SK-N-SH (cell line): Measurements from ENCODE around the gene SLC25A21. TPM values are rescaled to one million over a fixed set of nuclear protein-coding genes. Genes with fewer than 3 reads are reported as not detected.

ENCODE experiments used
- CTCF ChIA-PET: fragments of 300-600, 350-600 bp; formaldehyde crosslinking; extraction: SDS; loops from one replicate; lab custom pipeline; 2021; lab: Yijun Ruan, JAX
- POLR2A ChIA-PET: fragments of 350-600 bp; sonication (Branson Sonifier 250); formaldehyde crosslinking; extraction: SDS; loops from one replicate; lab custom pipeline; 2020; ENCODE audit warnings: antibody characterized with exemption, inconsistent platforms; lab: Yijun Ruan, JAX
- DNase-seq: peaks from one replicate; pipeline ENCODE4 v3.0.0; 2012
- H2AFZ ChIP-seq: fragments of 200-600 bp; sonication (generic); 2 replicates; pipeline ENCODE4 v1.8.1; 2016; ENCODE audit warnings: antibody characterized with exemption, mild to moderate bottlenecking, low read depth
- H3F3A ChIP-seq: fragments of 200-600 bp; sonication (generic); replicated peaks from 2 replicates; pipeline ENCODE3; 2016; ENCODE audit warnings: antibody characterized with exemption, mild to moderate bottlenecking; ENCODE audit not compliant: insufficient read depth
- H3K27ac ChIP-seq, 2 experiments: fragments of 200-500 bp in 1 of 2; fragments of 200-600 bp in 1 of 2; sonication (Bioruptor generic) in 1 of 2; sonication (generic), shearing (Covaris generic) in 1 of 2; 2 replicates each; pipeline versions ENCODE4 v1.5.1 to v1.6.1; 2014 to 2016; ENCODE audit warnings: low read depth in 2 of 2, inconsistent platforms in 1 of 2, low read length in 1 of 2, mild to moderate bottlenecking in 1 of 2, mixed read lengths in 1 of 2
- H3K27me3 ChIP-seq: fragments of 200-600 bp; sonication (generic), shearing (Covaris generic); 2 replicates; pipeline ENCODE4 v1.6.1; 2016; ENCODE audit warnings: mixed run types; ENCODE audit not compliant: insufficient read depth
- H3K36me3 ChIP-seq, 2 experiments: fragments of 200-500 bp in 1 of 2; fragments of 200-600 bp in 1 of 2; sonication (Bioruptor generic) in 1 of 2; sonication (generic) in 1 of 2; replicated peaks in 1 of 2; 2 replicates each; pipeline versions ENCODE3 to v1.5.1; 2014 to 2016; ENCODE audit warnings: low read length in 1 of 2, mild to moderate bottlenecking in 1 of 2; ENCODE audit not compliant: insufficient read depth in 2 of 2, control insufficient read depth in 1 of 2
- H3K4me1 ChIP-seq, 2 experiments: fragments of 200-500 bp in 1 of 2; fragments of 200-600 bp in 1 of 2; sonication (Bioruptor generic) in 1 of 2; sonication (generic), shearing (Covaris generic) in 1 of 2; 2 replicates each; pipeline versions ENCODE4 v1.5.1 to v1.6.1; 2014 to 2016; ENCODE audit warnings: low read depth in 1 of 2, low read length in 1 of 2, mixed run types in 1 of 2; ENCODE audit not compliant: insufficient read depth in 2 of 2, control insufficient read depth in 1 of 2
- H3K4me2 ChIP-seq: fragments of 200-600 bp; sonication (generic), shearing (Covaris generic); 2 replicates; pipeline ENCODE4 v1.6.1; 2017; ENCODE audit warnings: mixed run types
- H3K4me3 ChIP-seq, 2 experiments: fragments of 200-500 bp in 1 of 2; fragments of 200-600 bp in 1 of 2; sonication (Bioruptor generic) in 1 of 2; sonication (generic), shearing (Covaris generic) in 1 of 2; 2 replicates each; pipeline versions ENCODE4 v1.5.1 to v1.8.1; 2014 to 2016; ENCODE audit warnings: low read depth in 2 of 2, inconsistent platforms in 1 of 2, low read length in 1 of 2, mild to moderate bottlenecking in 1 of 2, mixed read lengths in 1 of 2, moderate library complexity in 1 of 2
- H3K79me2 ChIP-seq: fragments of 200-600 bp; sonication (generic); 2 replicates; pipeline ENCODE4 v1.8.1; 2017; ENCODE audit warnings: mild to moderate bottlenecking; ENCODE audit not compliant: insufficient read depth
- H3K9ac ChIP-seq: fragments of 200-600 bp; sonication (generic); 2 replicates; pipeline ENCODE4 v1.6.1; 2017; ENCODE audit warnings: mixed run types
- H3K9me2 ChIP-seq: fragments of 200-600 bp; sonication (generic); 2 replicates; pipeline ENCODE4 v1.6.1; 2017; ENCODE audit warnings: mixed run types
- H3K9me3 ChIP-seq: fragments of 200-600 bp; sonication (generic); 2 replicates; pipeline ENCODE4 v1.6.1; 2017; ENCODE audit warnings: mixed run types, mild to moderate bottlenecking, moderate library complexity
- H4K20me1 ChIP-seq: fragments of 200-600 bp; sonication (generic); 2 replicates; pipeline ENCODE4 v1.6.1; 2017; ENCODE audit warnings: mild to moderate bottlenecking, mixed run types; ENCODE audit not compliant: insufficient read depth
- CTCF ChIP-seq: fragments of 200-600 bp; sonication (generic); IDR thresholded peaks from 2 replicates; pipeline ENCODE4 v1.6.1; 2017; ENCODE audit warnings: antibody characterized with exemption, mild to moderate bottlenecking, moderate library complexity
- EP300 ChIP-seq, 2 experiments: IDR thresholded peaks; 2 replicates each; pipeline versions ENCODE4 v1.4.0 to v1.6.1; 2012; ENCODE audit warnings: borderline replicate concordance in 1 of 2, low read depth in 1 of 2, low read length in 1 of 2
- FOXJ3 ChIP-seq: sonication (generic); formaldehyde crosslinking; IDR thresholded peaks from 2 replicates; pipeline ENCODE4 v1.5.1; 2020; ENCODE audit warnings: mild to moderate bottlenecking, missing genetic modification reagents
- FOXM1 ChIP-seq: IDR thresholded peaks from 2 replicates; pipeline ENCODE4 v1.4.0; 2012; ENCODE audit warnings: low read depth, mild to moderate bottlenecking
- GABPA ChIP-seq: IDR thresholded peaks from 2 replicates; pipeline ENCODE4 v1.4.0; 2012; ENCODE audit warnings: low read depth, mild to moderate bottlenecking
- GATA2 ChIP-seq: sonication (generic); formaldehyde crosslinking; IDR thresholded peaks from 2 replicates; pipeline ENCODE4 v1.5.0; 2020; ENCODE audit warnings: mild to moderate bottlenecking, missing genetic modification reagents
- JUND ChIP-seq: IDR thresholded peaks from 2 replicates; pipeline ENCODE4 v1.4.0; 2012
- MAX ChIP-seq: IDR thresholded peaks from 2 replicates; pipeline ENCODE4 v1.4.0; 2012; ENCODE audit warnings: low read depth
- MEF2A ChIP-seq: IDR thresholded peaks from 2 replicates; pipeline ENCODE4 v1.4.0; 2012; ENCODE audit warnings: low read depth, borderline replicate concordance
- MXI1 ChIP-seq: IDR thresholded peaks from 2 replicates; pipeline ENCODE4 v1.6.1; 2012; ENCODE audit warnings: mild to moderate bottlenecking, low read depth, low read length, improper control_type of control experiment
- RAD21 ChIP-seq: IDR thresholded peaks from 2 replicates; pipeline ENCODE4 v1.6.1; 2012; ENCODE audit warnings: mild to moderate bottlenecking, low read length
- REST ChIP-seq: IDR thresholded peaks from 2 replicates; pipeline ENCODE4 v1.6.1; 2012; ENCODE audit warnings: mild to moderate bottlenecking, low read depth, low read length, moderate library complexity
- RFX5 ChIP-seq: IDR thresholded peaks from 2 replicates; pipeline ENCODE4 v1.6.1; 2012; ENCODE audit warnings: mild to moderate bottlenecking, improper control_type of control experiment, low read length
- SIN3A ChIP-seq: IDR thresholded peaks from 2 replicates; pipeline ENCODE4 v1.6.1; 2012; ENCODE audit warnings: low read depth, mild to moderate bottlenecking, low read length, moderate library complexity, borderline replicate concordance
- SMC3 ChIP-seq: IDR thresholded peaks from 2 replicates; pipeline ENCODE4 v1.6.1; 2012; ENCODE audit warnings: low read depth, low read length, improper control_type of control experiment
- TAF1 ChIP-seq: IDR thresholded peaks from 2 replicates; pipeline ENCODE4 v1.6.1; 2012; ENCODE audit warnings: low read depth, mild to moderate bottlenecking, low read length, moderate library complexity, borderline replicate concordance
- TCF12 ChIP-seq: IDR thresholded peaks from 2 replicates; pipeline ENCODE4 v1.4.0; 2012
- YY1 ChIP-seq: IDR thresholded peaks from 2 replicates; pipeline ENCODE4 v1.4.0; 2012; ENCODE audit warnings: low read depth, mild to moderate bottlenecking
- polyA plus RNA-seq, 3 experiments: library from polyadenylated mRNA; depleted of rRNA; stranded (reverse); fragments of >200 nt; gene quantifications; 2 replicates each; pipeline ENCODE4 v1.2.3, GENCODE V29; 2012
- TF ChIP-seq, protein P1 (sequence below): IDR thresholded peaks from 2 replicates; pipeline ENCODE4 v1.4.0; 2012; ENCODE audit warnings: low read depth, borderline replicate concordance
- TF ChIP-seq, protein P2 (sequence below): fragments of 150-350 bp; IDR thresholded peaks from 2 replicates; pipeline ENCODE4 v1.6.1; 2017; ENCODE audit warnings: antibody characterized with exemption, low read length, low read depth, borderline replicate concordance

The SLC25A21 gene
- polyA plus RNA-seq, 1 of the 3 experiments (the other 2 are of a cell fraction): not detected

GRCh38 chr14:36901861-36902260 is 270.5 kb downstream of the SLC25A21 start:
- DNase-seq: no peak
- no peaks in the 10 kb centered on the region for H3K9me3 ChIP-seq

More at GRCh38 chr14:36901861-36902260, 270.5 kb downstream of the SLC25A21 start:
- H3K4me2 ChIP-seq: no peak overlapping the region
- POLR2A ChIA-PET: no interaction called here
- H3K4me1 ChIP-seq: no peaks in the 10 kb centered on the region
- no peak overlapping the region for H3K9ac ChIP-seq
- H3K9me2 ChIP-seq: no peaks in the 10 kb centered on the region
- no peak overlapping the region for H3K4me3 ChIP-seq
- H3K27me3 ChIP-seq: no peaks in the 10 kb centered on the region
- no peaks in the 10 kb centered on the region for H3K36me3 ChIP-seq
- TF ChIP-seq TAF1: no peak
- TF ChIP-seq EP300 (IDR thresholded peaks at IDR 0.05; ENCODE audit: borderline replicate concordance in 1 of 2, low read depth in 1 of 2, low read length in 1 of 2): no peak
- TF ChIP-seq, protein P1, sequence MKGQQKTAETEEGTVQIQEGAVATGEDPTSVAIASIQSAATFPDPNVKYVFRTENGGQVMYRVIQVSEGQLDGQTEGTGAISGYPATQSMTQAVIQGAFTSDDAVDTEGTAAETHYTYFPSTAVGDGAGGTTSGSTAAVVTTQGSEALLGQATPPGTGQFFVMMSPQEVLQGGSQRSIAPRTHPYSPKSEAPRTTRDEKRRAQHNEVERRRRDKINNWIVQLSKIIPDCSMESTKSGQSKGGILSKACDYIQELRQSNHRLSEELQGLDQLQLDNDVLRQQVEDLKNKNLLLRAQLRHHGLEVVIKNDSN: no peak
- no peak for TF ChIP-seq REST
- no peak for TF ChIP-seq MXI1
- no peak for TF ChIP-seq YY1
- TF ChIP-seq FOXJ3 (CRISPR knock-in tag): no peak
- no peak for TF ChIP-seq JUND
- no peak for TF ChIP-seq GATA2 (CRISPR knock-in tag)
- TF ChIP-seq RFX5: no peak
- TF ChIP-seq SIN3A: no peak
- TF ChIP-seq RAD21: no peak
- no peak for TF ChIP-seq TCF12
- TF ChIP-seq FOXM1: no peak
- TF ChIP-seq GABPA: no peak
- TF ChIP-seq, protein P2, sequence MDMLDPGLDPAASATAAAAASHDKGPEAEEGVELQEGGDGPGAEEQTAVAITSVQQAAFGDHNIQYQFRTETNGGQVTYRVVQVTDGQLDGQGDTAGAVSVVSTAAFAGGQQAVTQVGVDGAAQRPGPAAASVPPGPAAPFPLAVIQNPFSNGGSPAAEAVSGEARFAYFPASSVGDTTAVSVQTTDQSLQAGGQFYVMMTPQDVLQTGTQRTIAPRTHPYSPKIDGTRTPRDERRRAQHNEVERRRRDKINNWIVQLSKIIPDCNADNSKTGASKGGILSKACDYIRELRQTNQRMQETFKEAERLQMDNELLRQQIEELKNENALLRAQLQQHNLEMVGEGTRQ: no peak
- TF ChIP-seq MAX: no peak
- TF ChIP-seq SMC3: no peak
- no peak for TF ChIP-seq CTCF
- no peak for TF ChIP-seq MEF2A
- TF ChIP-seq, all 33 proteins: peak for 0
- H3F3A ChIP-seq: no peaks in the 10 kb centered on the region
- no peaks in the 10 kb centered on the region for H3K79me2 ChIP-seq
- CTCF ChIA-PET: no interaction called here
- H3K27ac ChIP-seq: no peak overlapping the region
- no peak overlapping the region for H2AFZ ChIP-seq
- H4K20me1 ChIP-seq: no peaks in the 10 kb centered on the region
